ENCODE results near the gene PHAF1. TPM values are rescaled to one million over a fixed set of nuclear protein-coding genes. Genes with fewer than 3 reads are reported as not detected.

Gene PHAF1
- total RNA-seq, 2 donors from 2014 or later, result 10.3 TPM

- TF ChIP-seq, protein P1, sequence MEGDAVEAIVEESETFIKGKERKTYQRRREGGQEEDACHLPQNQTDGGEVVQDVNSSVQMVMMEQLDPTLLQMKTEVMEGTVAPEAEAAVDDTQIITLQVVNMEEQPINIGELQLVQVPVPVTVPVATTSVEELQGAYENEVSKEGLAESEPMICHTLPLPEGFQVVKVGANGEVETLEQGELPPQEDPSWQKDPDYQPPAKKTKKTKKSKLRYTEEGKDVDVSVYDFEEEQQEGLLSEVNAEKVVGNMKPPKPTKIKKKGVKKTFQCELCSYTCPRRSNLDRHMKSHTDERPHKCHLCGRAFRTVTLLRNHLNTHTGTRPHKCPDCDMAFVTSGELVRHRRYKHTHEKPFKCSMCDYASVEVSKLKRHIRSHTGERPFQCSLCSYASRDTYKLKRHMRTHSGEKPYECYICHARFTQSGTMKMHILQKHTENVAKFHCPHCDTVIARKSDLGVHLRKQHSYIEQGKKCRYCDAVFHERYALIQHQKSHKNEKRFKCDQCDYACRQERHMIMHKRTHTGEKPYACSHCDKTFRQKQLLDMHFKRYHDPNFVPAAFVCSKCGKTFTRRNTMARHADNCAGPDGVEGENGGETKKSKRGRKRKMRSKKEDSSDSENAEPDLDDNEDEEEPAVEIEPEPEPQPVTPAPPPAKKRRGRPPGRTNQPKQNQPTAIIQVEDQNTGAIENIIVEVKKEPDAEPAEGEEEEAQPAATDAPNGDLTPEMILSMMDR (IDR thresholded peaks at IDR 0.05), result no peak
- DNase-seq (ENCODE audit: low spot score), result no peak
- Histone ChIP-seq H3K9me3 (no peaks in the 10 kb centered on the region), H3K36me3 (no peaks in the 10 kb centered on the region), H3K4me1 (peaks cover 0 to 53% of the 10 kb centered on the region in 2 donors), H3K27me3 (no peaks in the 10 kb centered on the region), H3K4me3 (peak overlapping the region; percentile 86 to 96), H3K27ac (peak overlapping the region; percentile 79 to 90)
Observed at GRCh38 chr16:67158637-67159600, 49.2 kb downstream of the PHAF1 start.

- Histone ChIP-seq H3K27ac (peak overlapping the region; percentile 79 to 90), H3K4me3 (peak overlapping the region in 1 of 2 donors; percentile 96), H3K36me3 (no peaks in the 10 kb centered on the region), H3K9me3 (no peaks in the 10 kb centered on the region), H3K4me1 (peaks cover 0 to 62% of the 10 kb centered on the region in 2 donors), H3K27me3 (no peaks in the 10 kb centered on the region)
- TF ChIP-seq, protein P1 (IDR thresholded peaks at IDR 0.05), result no peak
- no peak for DNase-seq (ENCODE audit: low spot score)
Observed at GRCh38 chr16:67161595-67162058, 51.9 kb downstream of the PHAF1 start.

- no peaks in the 10 kb centered on the region for H3K27me3 ChIP-seq
- H3K27ac ChIP-seq, result peak overlapping the region; percentile 69 to 80
- no peaks in the 10 kb centered on the region for H3K36me3 ChIP-seq
- H3K4me1 ChIP-seq, result peaks cover 0 to 62% of the 10 kb centered on the region in 2 donors
- TF ChIP-seq, protein P1 (IDR thresholded peaks at IDR 0.05), result no peak
- no peaks in the 10 kb centered on the region for H3K9me3 ChIP-seq
- peak overlapping the region in 1 of 2 donors; percentile 47 for H3K4me3 ChIP-seq
- no peak for DNase-seq (ENCODE audit: low spot score)
Observed at GRCh38 chr16:67162506-67163163, 52.9 kb downstream of the PHAF1 start.

GRCh38 chr16:67163164-67163998, 53.6 kb downstream of the PHAF1 start:
- Histone ChIP-seq H3K9me3 (no peaks in the 10 kb centered on the region), H3K4me3 (peak overlapping the region; percentile 16 to 47), H3K36me3 (no peaks in the 10 kb centered on the region), H3K4me1 (peaks cover 0 to 62% of the 10 kb centered on the region in 2 donors), H3K27me3 (no peaks in the 10 kb centered on the region), H3K27ac (peak overlapping the region; percentile 69 to 80)
- no peak for DNase-seq (ENCODE audit: low spot score)
- TF ChIP-seq, protein P1 (IDR thresholded peaks at IDR 0.05), result no peak

DNA sequence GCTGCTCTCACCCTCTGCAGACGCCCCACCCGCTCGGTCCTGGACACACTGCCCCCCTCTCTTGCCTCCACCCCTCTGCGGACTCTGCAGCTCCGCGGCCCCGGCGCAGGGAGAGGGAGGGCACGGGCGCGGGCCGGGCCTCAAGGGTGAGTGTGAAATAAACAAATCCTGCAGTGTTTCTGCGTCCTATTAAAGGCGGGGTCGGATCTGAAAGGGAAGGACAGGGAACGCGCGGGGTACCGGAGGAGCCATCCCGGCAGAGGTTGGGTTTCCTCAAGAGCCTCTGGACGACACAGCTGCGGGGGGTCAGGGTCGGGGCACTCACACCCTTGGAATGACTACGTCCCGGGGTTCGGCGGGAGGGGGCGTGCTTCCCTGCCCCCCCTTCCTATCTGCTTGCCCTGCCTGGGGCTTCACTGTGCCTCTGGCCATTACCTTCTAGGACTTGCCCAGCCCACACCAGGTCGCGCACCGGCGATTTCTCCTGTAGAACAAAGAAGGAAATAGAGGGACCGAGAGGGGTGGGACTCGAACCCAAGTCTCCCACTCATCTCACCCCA, 54.3 kb downstream of the PHAF1 start:
- Histone ChIP-seq H3K4me1 (peaks cover 0 to 61% of the 10 kb centered on the region in 2 donors), H3K27ac (peak overlapping the region; percentile 69 to 80), H3K36me3 (no peaks in the 10 kb centered on the region), H3K4me3 (peak overlapping the region; percentile 16 to 47), H3K27me3 (no peaks in the 10 kb centered on the region), H3K9me3 (no peaks in the 10 kb centered on the region)
- TF ChIP-seq, protein P1 (IDR thresholded peaks at IDR 0.05), result no peak
- no peak for DNase-seq (ENCODE audit: low spot score)

Data from right atrium auricular region (tissue), 2 donors.